PC-9 (cell line): Measurements from ENCODE around the gene SNX27. TPM values are rescaled to one million over a fixed set of nuclear protein-coding genes. Genes with fewer than 3 reads are reported as not detected.

Experiments
- BruUV-seq: library from RNA; stranded (reverse); fragments of 400-500 nt; replicated peaks from 2 replicates; lab custom pipeline; 2021; lab: Mats Ljungman, UMichigan
- CTCF ChIA-PET: fragments of 300-600 bp; sonication (Branson Sonifier 250); formaldehyde crosslinking; loops from one replicate; lab custom pipeline; 2022; ENCODE audit warnings: antibody characterized with exemption; lab: Charles Lee
- POLR2A ChIA-PET: fragments of 300-600 bp; sonication (Branson Sonifier 250); formaldehyde crosslinking; loops from one replicate; lab custom pipeline; 2022; ENCODE audit warnings: antibody characterized with exemption; ENCODE audit not compliant: unreplicated experiment; lab: Charles Lee
- DNase-seq, 2 experiments: peaks; one replicate each; pipeline versions ENCODE4 v3.0.0 to v3.0.0-alpha.2; 2015 to 2022; ENCODE audit warnings: mixed read lengths in 1 of 2
- H2AFZ ChIP-seq: fragments of 200-600 bp; sonication (generic); 2 replicates; pipeline ENCODE4 v1.8.1; 2017; ENCODE audit warnings: antibody characterized with exemption
- H3F3A ChIP-seq: fragments of 200-600 bp; sonication (generic); 2 replicates; pipeline ENCODE4 v1.8.1; 2017; ENCODE audit warnings: antibody characterized with exemption, mild to moderate bottlenecking, low read depth; ENCODE audit not compliant: insufficient read depth
- H3K27ac ChIP-seq: fragments of 200-600 bp; sonication (generic); 2 replicates; pipeline ENCODE4 v1.6.1; 2016; ENCODE audit warnings: mixed run types
- H3K27me3 ChIP-seq: fragments of 200-600 bp; sonication (generic); 2 replicates; pipeline ENCODE4 v1.6.1; 2016; ENCODE audit warnings: low read depth, mixed run types; ENCODE audit not compliant: insufficient read depth
- H3K36me3 ChIP-seq: fragments of 200-600 bp; sonication (generic); 2 replicates; pipeline ENCODE4 v1.6.1; 2016; ENCODE audit warnings: low read depth, mixed run types
- H3K4me1 ChIP-seq: fragments of 200-600 bp; sonication (generic); replicated peaks from 2 replicates; pipeline ENCODE4 v1.6.1; 2016; ENCODE audit warnings: mixed run types; ENCODE audit not compliant: insufficient read depth
- H3K4me2 ChIP-seq: fragments of 200-600 bp; sonication (generic); 2 replicates; pipeline ENCODE4 v1.6.1; 2017; ENCODE audit warnings: mixed run types
- H3K4me3 ChIP-seq: fragments of 200-600 bp; sonication (generic); 2 replicates; pipeline ENCODE4 v1.6.1; 2016; ENCODE audit warnings: mixed run types
- H3K79me2 ChIP-seq: fragments of 200-600 bp; sonication (generic); 2 replicates; pipeline ENCODE4 v1.6.1; 2017; ENCODE audit warnings: low read depth, mixed run types
- H3K9me2 ChIP-seq: fragments of 200-600 bp; sonication (generic); 2 replicates; pipeline ENCODE4 v1.8.1; 2017; ENCODE audit warnings: mild to moderate bottlenecking; ENCODE audit not compliant: insufficient read depth
- H3K9me3 ChIP-seq: fragments of 200-600 bp; sonication (generic); 2 replicates; pipeline ENCODE4 v1.8.1; 2016; ENCODE audit warnings: low read depth; ENCODE audit not compliant: insufficient read depth
- H4K20me1 ChIP-seq: fragments of 200-600 bp; sonication (generic); 2 replicates; pipeline ENCODE4 v1.8.1; 2017; ENCODE audit not compliant: insufficient read depth
- EZH2 ChIP-seq: fragments of 200-600 bp; sonication (generic); IDR thresholded peaks from 2 replicates; pipeline ENCODE4 v1.8.0; 2017; ENCODE audit warnings: antibody characterized with exemption, low read depth
- intact Hi-C: fragments of 100-400 bp; cut with micrococcal nuclease; formaldehyde crosslinking; loops from one replicate; pipeline ENCODE4 v1.10.0; 2022; ENCODE audit not compliant: unreplicated experiment
- total RNA-seq: library from RNA; stranded (reverse); gene quantifications from 2 replicates; pipeline ENCODE4 v1.2.3, GENCODE V29; 2021
- TF ChIP-seq, protein P1 (sequence below): fragments of 200-600 bp; sonication (generic); conservative IDR thresholded peaks from 2 replicates; pipeline ENCODE4 v1.6.1; 2017; ENCODE audit warnings: mixed run types, antibody characterized with exemption, mild to moderate bottlenecking, moderate library complexity

The SNX27 gene
- total RNA-seq, 1 experiment from 2014 or later, result 40.1 TPM

DNA sequence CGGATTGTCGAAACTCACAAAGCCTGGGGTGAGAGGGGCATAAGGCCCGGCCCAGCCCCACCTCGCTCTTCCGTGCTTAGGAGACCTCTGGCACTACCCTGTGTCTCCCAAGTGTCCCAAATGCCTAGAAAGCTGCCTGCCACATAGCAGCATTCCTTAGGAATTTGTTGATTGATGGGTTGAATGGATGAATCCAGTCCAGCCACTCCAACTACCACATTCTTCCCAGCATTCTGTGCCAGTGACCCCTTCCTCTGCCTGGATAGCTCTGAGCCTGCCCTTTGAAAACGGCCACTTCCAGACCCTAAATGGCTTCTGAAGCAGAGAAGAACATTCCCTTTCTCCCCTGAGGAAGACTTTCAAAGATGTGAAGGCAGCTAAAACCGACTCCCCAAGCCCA, 93.3 kb downstream of the SNX27 start:
- H3K36me3 ChIP-seq, result no peaks in the 10 kb centered on the region
- H3K4me2 ChIP-seq, result no peak overlapping the region
- no peaks in the 10 kb centered on the region for H3F3A ChIP-seq
- no peak for TF ChIP-seq EZH2
- TF ChIP-seq, protein P1, sequence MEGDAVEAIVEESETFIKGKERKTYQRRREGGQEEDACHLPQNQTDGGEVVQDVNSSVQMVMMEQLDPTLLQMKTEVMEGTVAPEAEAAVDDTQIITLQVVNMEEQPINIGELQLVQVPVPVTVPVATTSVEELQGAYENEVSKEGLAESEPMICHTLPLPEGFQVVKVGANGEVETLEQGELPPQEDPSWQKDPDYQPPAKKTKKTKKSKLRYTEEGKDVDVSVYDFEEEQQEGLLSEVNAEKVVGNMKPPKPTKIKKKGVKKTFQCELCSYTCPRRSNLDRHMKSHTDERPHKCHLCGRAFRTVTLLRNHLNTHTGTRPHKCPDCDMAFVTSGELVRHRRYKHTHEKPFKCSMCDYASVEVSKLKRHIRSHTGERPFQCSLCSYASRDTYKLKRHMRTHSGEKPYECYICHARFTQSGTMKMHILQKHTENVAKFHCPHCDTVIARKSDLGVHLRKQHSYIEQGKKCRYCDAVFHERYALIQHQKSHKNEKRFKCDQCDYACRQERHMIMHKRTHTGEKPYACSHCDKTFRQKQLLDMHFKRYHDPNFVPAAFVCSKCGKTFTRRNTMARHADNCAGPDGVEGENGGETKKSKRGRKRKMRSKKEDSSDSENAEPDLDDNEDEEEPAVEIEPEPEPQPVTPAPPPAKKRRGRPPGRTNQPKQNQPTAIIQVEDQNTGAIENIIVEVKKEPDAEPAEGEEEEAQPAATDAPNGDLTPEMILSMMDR, result no peak
- DNase-seq, result no peak
- no peaks in the 10 kb centered on the region for H3K9me3 ChIP-seq
- no TSS peak for BruUV-seq
- H3K27me3 ChIP-seq, result no peaks in the 10 kb centered on the region
- no peak overlapping the region for H2AFZ ChIP-seq
- intact Hi-C loops, result no loop called here
- no peaks in the 10 kb centered on the region for H3K9me2 ChIP-seq
- H3K27ac ChIP-seq, result no peak overlapping the region
- H3K4me3 ChIP-seq, result no peak overlapping the region
- no peaks in the 10 kb centered on the region for H4K20me1 ChIP-seq
- POLR2A ChIA-PET, result no interaction called here
- CTCF ChIA-PET, result no interaction called here
- H3K79me2 ChIP-seq, result no peaks in the 10 kb centered on the region
- no peaks in the 10 kb centered on the region for H3K4me1 ChIP-seq

DNA sequence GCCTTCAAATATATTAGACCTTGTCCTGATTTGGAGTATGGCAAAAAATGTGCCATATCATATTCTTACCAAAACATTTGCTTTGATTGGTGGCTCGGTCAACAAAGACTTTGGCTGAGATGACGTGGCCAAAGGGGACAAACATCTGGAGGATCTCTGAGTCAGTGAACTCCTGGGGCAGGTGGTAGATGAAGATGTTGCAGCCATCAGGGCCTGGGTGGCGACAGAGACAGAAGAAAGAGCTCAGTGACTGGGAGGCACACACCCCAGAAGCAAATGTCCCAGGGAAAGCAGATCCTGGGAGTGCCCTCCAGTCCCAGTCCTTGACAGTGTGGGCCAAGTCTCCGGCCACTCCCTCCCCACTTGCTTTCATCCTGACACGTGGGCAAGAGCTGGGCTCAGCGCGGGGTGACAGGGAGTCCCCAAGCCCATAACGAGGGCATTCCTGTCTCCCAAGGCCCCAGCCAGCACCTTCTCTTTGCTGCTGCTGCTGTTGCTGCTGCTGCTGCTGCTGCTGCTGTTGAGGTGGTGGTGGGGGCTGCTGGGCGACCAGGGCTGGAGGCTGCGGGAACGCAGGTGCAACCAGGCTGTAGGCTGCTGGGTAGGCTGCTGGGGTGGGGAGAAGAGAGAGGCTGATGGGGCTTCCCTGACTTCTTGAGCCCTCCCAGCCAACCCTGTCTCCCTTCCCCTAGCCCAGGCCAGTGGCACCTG, 94.1 kb downstream of the SNX27 start:
- Histone ChIP-seq H3K9me2 (no peaks in the 10 kb centered on the region), H3K9me3 (no peaks in the 10 kb centered on the region), H4K20me1 (no peaks in the 10 kb centered on the region), H3K36me3 (no peaks in the 10 kb centered on the region), H3K4me3 (no peak overlapping the region), H2AFZ (no peak overlapping the region), H3K27ac (no peak overlapping the region), H3K4me1 (no peaks in the 10 kb centered on the region), H3K4me2 (no peak overlapping the region), H3K79me2 (no peaks in the 10 kb centered on the region), H3K27me3 (0 out of 2 replicates have a peak, but pooled peaks cover 3% of the 10 kb centered on the region), H3F3A (no peaks in the 10 kb centered on the region)
- CTCF ChIA-PET, result no interaction called here
- POLR2A ChIA-PET, result no interaction called here
- TF ChIP-seq, protein P1, result no peak
- no peak for TF ChIP-seq EZH2
- BruUV-seq, result no TSS peak
- DNase-seq, result no peak
- intact Hi-C loops, result no loop called here

DNA sequence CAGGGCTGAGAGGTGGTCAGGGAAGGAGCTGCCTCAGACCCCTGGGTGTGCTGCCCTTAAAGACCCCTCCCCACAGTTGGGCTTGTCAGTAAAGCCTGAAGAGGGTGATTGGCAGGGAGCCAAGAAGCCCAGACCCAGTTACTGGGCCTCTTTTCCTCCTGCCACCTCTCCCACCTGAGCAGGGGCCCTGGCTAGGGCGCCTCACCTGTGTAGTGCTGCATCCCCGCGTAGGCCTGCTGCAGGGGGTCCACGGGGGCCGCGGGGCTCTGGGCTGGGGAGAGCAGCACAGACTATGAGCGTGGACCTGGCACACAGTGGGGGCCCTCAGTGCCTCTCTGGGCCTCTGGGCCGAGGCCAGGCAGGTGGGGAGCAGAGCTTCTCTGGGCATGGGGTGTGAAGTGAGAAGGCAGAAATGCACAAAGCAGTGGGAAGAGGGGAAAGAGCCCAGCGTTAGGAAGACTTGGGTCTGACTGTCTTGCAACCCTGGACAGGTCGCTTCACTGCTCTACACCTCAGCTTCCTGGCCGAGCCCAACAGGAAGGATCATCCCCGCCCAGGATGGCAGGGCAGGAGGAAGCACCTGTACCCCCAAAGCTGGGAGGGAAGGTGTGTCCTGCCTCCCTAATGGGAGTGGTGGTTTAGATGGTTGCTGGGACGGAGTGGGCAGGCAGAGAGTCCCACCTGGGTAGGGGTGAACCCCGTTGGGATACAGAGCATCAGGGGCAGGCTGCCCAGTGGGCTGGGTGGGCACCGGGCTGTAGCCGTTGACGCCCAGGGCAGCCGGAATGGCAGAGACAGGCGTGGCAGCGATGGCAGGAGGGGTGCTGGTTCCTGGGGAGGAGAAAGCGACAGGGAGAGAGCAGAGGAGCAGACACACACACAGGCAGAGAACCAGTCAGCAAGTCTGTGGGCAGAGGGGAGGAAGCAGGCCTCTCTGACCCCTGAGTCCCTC, 94.9 kb downstream of the SNX27 start:
- CTCF ChIA-PET, result no interaction called here

More for the DNA sequence above, 94.9 kb downstream of the SNX27 start:
- H3K36me3 ChIP-seq, result no peaks in the 10 kb centered on the region
- no peaks in the 10 kb centered on the region for H3K4me1 ChIP-seq
- H3K9me2 ChIP-seq, result no peaks in the 10 kb centered on the region
- H3K9me3 ChIP-seq, result no peaks in the 10 kb centered on the region
- no peak overlapping the region for H3K4me3 ChIP-seq
- H3K27ac ChIP-seq, result no peak overlapping the region
- no TSS peak for BruUV-seq
- no peaks in the 10 kb centered on the region for H3K79me2 ChIP-seq
- no peaks in the 10 kb centered on the region for H3F3A ChIP-seq
- no peaks in the 10 kb centered on the region for H4K20me1 ChIP-seq
- no peak overlapping the region for H3K4me2 ChIP-seq
- H2AFZ ChIP-seq, result no peak overlapping the region
- TF ChIP-seq, protein P1, result no peak
- no peak for TF ChIP-seq EZH2
- intact Hi-C loops, result no loop called here
- DNase-seq, result no peak
- 0 out of 2 replicates have a peak, but pooled peaks cover 6% of the 10 kb centered on the region for H3K27me3 ChIP-seq
- POLR2A ChIA-PET, result no interaction called here
